GM10266 (cell line): Measurements from ENCODE around the gene MAP4K5.

Experiments
- DNase-seq: peaks from one replicate; pipeline ENCODE4 v3.0.0; 2012; ENCODE audit errors: extremely low spot score
- CTCF ChIP-seq: IDR thresholded peaks from 2 replicates; pipeline ENCODE4 v1.5.1; 2012; ENCODE audit warnings: mild to moderate bottlenecking, low read depth; ENCODE audit not compliant: control insufficient read depth, insufficient read depth; ENCODE audit errors: missing control alignments

Gene MAP4K5

DNA sequence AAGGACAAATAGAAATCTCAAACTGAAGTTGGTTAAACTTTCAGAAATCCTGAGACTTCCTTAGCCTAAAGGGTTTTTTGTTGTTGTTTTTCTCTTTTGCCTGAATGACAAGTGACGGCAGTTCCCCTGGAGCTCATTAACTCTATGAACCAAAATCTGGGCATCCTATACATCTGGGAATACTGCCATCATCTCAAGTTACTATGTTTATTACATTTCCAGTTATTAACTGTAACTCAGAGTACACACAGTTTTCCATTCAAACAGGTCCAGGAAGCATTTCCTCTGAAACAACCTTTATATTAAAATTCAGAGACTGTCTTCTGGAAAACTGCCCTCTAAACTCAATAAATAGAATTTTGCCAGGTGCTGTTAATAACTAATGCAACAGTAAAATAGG is 80.1 kb downstream of the MAP4K5 start:
- no peak for TF ChIP-seq CTCF
- no peak for DNase-seq

- no peak for DNase-seq
- no peak for TF ChIP-seq CTCF
Measured at GRCh38 chr14:50451854-50452253, 80.5 kb downstream of the MAP4K5 start.

- TF ChIP-seq CTCF, result no peak
- no peak for DNase-seq
Measured at GRCh38 chr14:50447461-50447860, 84.9 kb downstream of the MAP4K5 start.

GRCh38 chr14:50434528-50434927 is 97.8 kb downstream of the MAP4K5 start:
- TF ChIP-seq CTCF, result no peak

GRCh38 chr14:50432131-50432530 is 100.2 kb downstream of the MAP4K5 start:
- DNase-seq, result no peak
- TF ChIP-seq CTCF, result no peak

More at GRCh38 chr14:50434528-50434927, 97.8 kb downstream of the MAP4K5 start:
- DNase-seq, result no peak

DNA sequence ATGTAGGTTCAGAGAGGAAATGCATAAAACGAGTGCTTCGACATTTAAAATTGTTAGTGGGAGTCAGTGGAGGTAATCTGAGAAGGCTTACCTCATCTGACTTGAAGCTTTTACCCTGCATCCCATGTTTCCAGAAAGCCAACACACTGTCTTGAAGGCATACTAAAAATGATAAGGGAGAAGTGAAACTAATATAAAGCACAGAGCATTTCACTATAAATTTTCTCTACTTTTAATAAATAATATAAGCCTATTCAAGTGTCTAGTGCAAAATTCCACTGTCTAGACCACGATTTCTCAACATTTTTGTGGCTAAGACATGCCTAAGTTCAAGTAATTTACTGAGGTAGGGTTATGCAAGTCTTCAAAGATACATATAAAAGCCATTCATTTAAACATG is 106.6 kb downstream of the MAP4K5 start:
- no peak for TF ChIP-seq CTCF
- DNase-seq, result no peak

- TF ChIP-seq CTCF, result no peak
- no peak for DNase-seq
Measured at GRCh38 chr14:50425105-50425504, 107.3 kb downstream of the MAP4K5 start.
